ENCODE measurements around the gene FNBP1L. TPM values are rescaled to one million over a fixed set of nuclear protein-coding genes. Genes with fewer than 3 reads are reported as not detected.

FNBP1L gene
- total and polyA plus RNA-seq, 2 donors (not counting 1 experiment from before 2014, with no cell fraction given), result 0.86 to 5.4 TPM

GRCh38 chr1:93483606-93484005 lies 35.7 kb downstream of the FNBP1L start:
- H3K4me2 ChIP-seq (replicated peaks; ENCODE audit: low read depth, low read length, poor library complexity, severe bottlenecking), result no peak overlapping the region
- H3K36me3 ChIP-seq (replicated peaks in 1 of 2; ENCODE audit: control extremely low read depth in 1 of 2, control insufficient read depth in 1 of 2, extremely low read depth in 1 of 2, insufficient read depth in 2 of 2, low read length in 1 of 2), result no peaks in the 10 kb centered on the region
- Mint-ChIP-seq H3K27ac (no peak overlapping the region), H3K9me3 (ENCODE audit: insufficient read depth) (peaks cover 11% of the 10 kb centered on the region), H3K4me1 (no peaks in the 10 kb centered on the region), H3K4me3 (no peak overlapping the region), H3K27me3 (no peaks in the 10 kb centered on the region)
- ATAC-seq (ENCODE audit: low read depth) (no peak), DNase-seq (no peak)
- POLR2A ChIA-PET, result no interaction called here
- intact Hi-C loops (cut with micrococcal nuclease), result no loop called here
- H3K27ac ChIP-seq (ENCODE audit: low read length in 2 of 2), result no peak overlapping the region
- TF ChIP-seq EZH2 (IDR thresholded peaks at IDR 0.05; ENCODE audit: borderline replicate concordance, insufficient read depth, low read depth, low read length, poor library complexity, severe bottlenecking) (no peak), CTCF (IDR thresholded peaks at IDR 0.05) (no peak)
- H3K79me2 ChIP-seq (ENCODE audit: control insufficient read depth, insufficient read depth, low read length), result peaks cover 2% of the 10 kb centered on the region
- no peak overlapping the region for H3K9ac ChIP-seq (ENCODE audit: low read length)
- H2AFZ ChIP-seq (ENCODE audit: insufficient read depth, low read depth, low read length, poor library complexity, severe bottlenecking), result no peak overlapping the region
- H3K4me3 ChIP-seq (ENCODE audit: control extremely low read depth in 1 of 5, extremely low read depth in 1 of 5, insufficient read depth in 1 of 5, low read depth in 2 of 5, low read length in 4 of 5), result no peak overlapping the region
- H3K9me3 ChIP-seq (ENCODE audit: control extremely low read depth in 1 of 3, control insufficient read depth in 2 of 3, insufficient read depth in 1 of 3, low read length in 2 of 3), result peaks cover 1 to 18% (median 13%) of the 10 kb centered on the region in 3 donors
- CTCF ChIA-PET, result no interaction called here
- no peaks in the 10 kb centered on the region for H3K27me3 ChIP-seq (replicated peaks in 1 of 4; ENCODE audit: control extremely low read depth in 1 of 4, control insufficient read depth in 3 of 4, insufficient read depth in 4 of 4, low read length in 3 of 4)
- no peaks in the 10 kb centered on the region for H4K20me1 ChIP-seq (ENCODE audit: control insufficient read depth, insufficient read depth, low read length, poor library complexity, severe bottlenecking)
- no peaks in the 10 kb centered on the region for H3K4me1 ChIP-seq (ENCODE audit: control insufficient read depth in 2 of 2, insufficient read depth in 2 of 2, low read length in 2 of 2)

GRCh38 chr1:93488207-93488606 lies 40.3 kb downstream of the FNBP1L start:
- CTCF ChIA-PET, result no interaction called here
- H3K4me3 Mint-ChIP-seq, result no peak overlapping the region
- H3K27me3 ChIP-seq (replicated peaks in 1 of 4; ENCODE audit: control extremely low read depth in 1 of 4, control insufficient read depth in 3 of 4, insufficient read depth in 4 of 4, low read length in 3 of 4), result no peaks in the 10 kb centered on the region
- no peak overlapping the region for H3K27ac ChIP-seq (ENCODE audit: low read length in 2 of 2)
- no peak for TF ChIP-seq CTCF (IDR thresholded peaks at IDR 0.05)
- TF ChIP-seq EZH2 (IDR thresholded peaks at IDR 0.05; ENCODE audit: borderline replicate concordance, insufficient read depth, low read depth, low read length, poor library complexity, severe bottlenecking), result no peak
- no peaks in the 10 kb centered on the region for H4K20me1 ChIP-seq (ENCODE audit: control insufficient read depth, insufficient read depth, low read length, poor library complexity, severe bottlenecking)
- no peak overlapping the region for H3K9ac ChIP-seq (ENCODE audit: low read length)
- H2AFZ ChIP-seq (ENCODE audit: insufficient read depth, low read depth, low read length, poor library complexity, severe bottlenecking), result no peak overlapping the region
- H3K9me3 ChIP-seq (ENCODE audit: control extremely low read depth in 1 of 3, control insufficient read depth in 2 of 3, insufficient read depth in 1 of 3, low read length in 2 of 3), result peaks cover 0 to 3% (median 0%) of the 10 kb centered on the region in 3 donors
- intact Hi-C loops (cut with micrococcal nuclease), result no loop called here
- ATAC-seq (ENCODE audit: low read depth), result no peak
- no peak overlapping the region for H3K27ac Mint-ChIP-seq
- H3K9me3 Mint-ChIP-seq (ENCODE audit: insufficient read depth), result no peaks in the 10 kb centered on the region
- WGBS (ENCODE audit: insufficient coverage), result no CpG with 5 or more reads among the region's 2 CpGs
- no peak overlapping the region for H3K4me2 ChIP-seq (replicated peaks; ENCODE audit: low read depth, low read length, poor library complexity, severe bottlenecking)
- H3K36me3 ChIP-seq (replicated peaks in 1 of 2; ENCODE audit: control extremely low read depth in 1 of 2, control insufficient read depth in 1 of 2, extremely low read depth in 1 of 2, insufficient read depth in 2 of 2, low read length in 1 of 2), result no peaks in the 10 kb centered on the region
- no peak overlapping the region for H3K4me3 ChIP-seq (ENCODE audit: control extremely low read depth in 1 of 5, extremely low read depth in 1 of 5, insufficient read depth in 1 of 5, low read depth in 2 of 5, low read length in 4 of 5)
- H3K4me1 Mint-ChIP-seq, result peaks cover 8% of the 10 kb centered on the region
- H3K27me3 Mint-ChIP-seq, result no peaks in the 10 kb centered on the region
- no peaks in the 10 kb centered on the region for H3K4me1 ChIP-seq (ENCODE audit: control insufficient read depth in 2 of 2, insufficient read depth in 2 of 2, low read length in 2 of 2)
- POLR2A ChIA-PET, result no interaction called here
- peaks cover 7% of the 10 kb centered on the region for H3K79me2 ChIP-seq (ENCODE audit: control insufficient read depth, insufficient read depth, low read length)
- DNase-seq, result peak; percentile 9
